ENCODE measurements around the gene USF1. TPM values are rescaled to one million over a fixed set of nuclear protein-coding genes. Genes with fewer than 3 reads are reported as not detected.

The USF1 gene
- total and polyA plus RNA-seq, 9 of the 15 experiments (the other 6 are each of a cell fraction or from before 2014, with no cell fraction given) = 7.4 to 60.2 (median 54.2) TPM

GRCh38 chr1:161013488-161014230, 32.1 kb downstream of the USF1 start (continued):
- no peak for TF ChIP-seq CHD7 (IDR thresholded peaks at IDR 0.05; ENCODE audit: low read depth, low read length)
- TF ChIP-seq ZFPM2 (CRISPR knock-in tag; IDR thresholded peaks at IDR 0.05) = no peak
- TF ChIP-seq PYGO2 (tag; IDR thresholded peaks at IDR 0.05) = 0 out of 2 replicates have a peak, but pooled peaks have one; percentile 33
- TF ChIP-seq KDM2B (CRISPR knock-in tag; IDR thresholded peaks at IDR 0.05) = no peak
- TF ChIP-seq ZNF740 (CRISPR knock-in tag; IDR thresholded peaks at IDR 0.05) = no peak
- 0 out of 4 replicates have a peak, but pooled peaks of 1 of the 2 experiments have one; percentile 41 for TF ChIP-seq ZNF740 (tag; IDR thresholded peaks at IDR 0.05)
- no peak for TF ChIP-seq ZNF174 (CRISPR knock-in tag; IDR thresholded peaks at IDR 0.05)
- no peak for TF ChIP-seq ZNF444 (CRISPR knock-in tag; IDR thresholded peaks at IDR 0.05)
- no peak for TF ChIP-seq COPS2 (conservative IDR thresholded peaks at IDR 0.05)
- TF ChIP-seq MBD2 (IDR thresholded peaks at IDR 0.05; ENCODE audit: borderline replicate concordance, low read depth) = peak; percentile 77
- peak; percentile 51; the same call in 1 of the 2 replicates for TF ChIP-seq THAP12 (CRISPR knock-in tag; IDR thresholded peaks at IDR 0.05)
- TF ChIP-seq ETS2 (tag; IDR thresholded peaks at IDR 0.05; ENCODE audit: borderline replicate concordance, poor library complexity, severe bottlenecking) = no peak
